ENCODE results near the gene HMOX2.

HMOX2 gene

GRCh38 chr16:4452674-4453073, 23.5 kb upstream of the HMOX2 start:
- H3K36me3 Mint-ChIP-seq (ENCODE audit: low read depth) = peaks cover 28% of the 10 kb centered on the region
- no peak overlapping the region for H3K4me3 Mint-ChIP-seq
- peaks cover 1% of the 10 kb centered on the region for H3K4me1 Mint-ChIP-seq (ENCODE audit: low read depth)
- no peaks in the 10 kb centered on the region for H3K27me3 Mint-ChIP-seq (ENCODE audit: low read depth)
- H3K9me3 Mint-ChIP-seq = no peaks in the 10 kb centered on the region
- no peak overlapping the region for H3K27ac Mint-ChIP-seq

- H3K4me3 Mint-ChIP-seq = no peak overlapping the region
- H3K36me3 Mint-ChIP-seq (ENCODE audit: low read depth) = peaks cover 31% of the 10 kb centered on the region
- no peaks in the 10 kb centered on the region for H3K9me3 Mint-ChIP-seq
- H3K4me1 Mint-ChIP-seq (ENCODE audit: low read depth) = peaks cover 7% of the 10 kb centered on the region
- no peaks in the 10 kb centered on the region for H3K27me3 Mint-ChIP-seq (ENCODE audit: low read depth)
- H3K27ac Mint-ChIP-seq = no peak overlapping the region
Observed at GRCh38 chr16:4454623-4455022, 21.6 kb upstream of the HMOX2 start.

- H3K27ac Mint-ChIP-seq = no peak overlapping the region
- peaks cover 7% of the 10 kb centered on the region for H3K4me1 Mint-ChIP-seq (ENCODE audit: low read depth)
- H3K27me3 Mint-ChIP-seq (ENCODE audit: low read depth) = no peaks in the 10 kb centered on the region
- H3K36me3 Mint-ChIP-seq (ENCODE audit: low read depth) = peaks cover 29% of the 10 kb centered on the region
- H3K9me3 Mint-ChIP-seq = no peaks in the 10 kb centered on the region
- no peak overlapping the region for H3K4me3 Mint-ChIP-seq
Observed at GRCh38 chr16:4455081-4455480, 21.1 kb upstream of the HMOX2 start.

- H3K36me3 Mint-ChIP-seq (ENCODE audit: low read depth) = peaks cover 24% of the 10 kb centered on the region
- H3K4me3 Mint-ChIP-seq = no peak overlapping the region
- no peaks in the 10 kb centered on the region for H3K9me3 Mint-ChIP-seq
- H3K27me3 Mint-ChIP-seq (ENCODE audit: low read depth) = no peaks in the 10 kb centered on the region
- H3K4me1 Mint-ChIP-seq (ENCODE audit: low read depth) = peaks cover 7% of the 10 kb centered on the region
- no peak overlapping the region for H3K27ac Mint-ChIP-seq
Observed at GRCh38 chr16:4455951-4456350, 20.2 kb upstream of the HMOX2 start.

GRCh38 chr16:4460936-4461249, 15.3 kb upstream of the HMOX2 start:
- Mint-ChIP-seq H3K27ac (peak overlapping the region; percentile 49), H3K4me1 (ENCODE audit: low read depth) (peaks cover 13% of the 10 kb centered on the region), H3K36me3 (ENCODE audit: low read depth) (peaks cover 20% of the 10 kb centered on the region), H3K27me3 (ENCODE audit: low read depth) (no peaks in the 10 kb centered on the region), H3K4me3 (no peak overlapping the region), H3K9me3 (no peaks in the 10 kb centered on the region)

- Mint-ChIP-seq H3K4me3 (no peak overlapping the region), H3K9me3 (no peaks in the 10 kb centered on the region), H3K36me3 (ENCODE audit: low read depth) (peaks cover 19% of the 10 kb centered on the region), H3K4me1 (ENCODE audit: low read depth) (peaks cover 17% of the 10 kb centered on the region), H3K27ac (no peak overlapping the region), H3K27me3 (ENCODE audit: low read depth) (no peaks in the 10 kb centered on the region)
Observed at GRCh38 chr16:4461250-4462085, 14.7 kb upstream of the HMOX2 start.

- Mint-ChIP-seq H3K27ac (no peak overlapping the region), H3K4me1 (ENCODE audit: low read depth) (peaks cover 15% of the 10 kb centered on the region)
Observed at GRCh38 chr16:4463522-4464163, 12.6 kb upstream of the HMOX2 start.

GRCh38 chr16:4465977-4466779, 10.0 kb upstream of the HMOX2 start:
- H3K36me3 Mint-ChIP-seq (ENCODE audit: low read depth) = peaks cover 9% of the 10 kb centered on the region
- no peaks in the 10 kb centered on the region for H3K9me3 Mint-ChIP-seq
- H3K4me1 Mint-ChIP-seq (ENCODE audit: low read depth) = peaks cover 9% of the 10 kb centered on the region
- peak overlapping the region; percentile 59 for H3K27ac Mint-ChIP-seq
- H3K4me3 Mint-ChIP-seq = no peak overlapping the region
- no peaks in the 10 kb centered on the region for H3K27me3 Mint-ChIP-seq (ENCODE audit: low read depth)

More at GRCh38 chr16:4463522-4464163, 12.6 kb upstream of the HMOX2 start:
- H3K36me3 Mint-ChIP-seq (ENCODE audit: low read depth) = peaks cover 17% of the 10 kb centered on the region
- no peaks in the 10 kb centered on the region for H3K9me3 Mint-ChIP-seq
- no peak overlapping the region for H3K4me3 Mint-ChIP-seq
- H3K27me3 Mint-ChIP-seq (ENCODE audit: low read depth) = no peaks in the 10 kb centered on the region

GRCh38 chr16:4467916-4468315, 8.3 kb upstream of the HMOX2 start:
- no peak overlapping the region for H3K27ac Mint-ChIP-seq
- no peaks in the 10 kb centered on the region for H3K27me3 Mint-ChIP-seq (ENCODE audit: low read depth)
- H3K4me1 Mint-ChIP-seq (ENCODE audit: low read depth) = peaks cover 9% of the 10 kb centered on the region
- H3K4me3 Mint-ChIP-seq = no peak overlapping the region
- H3K36me3 Mint-ChIP-seq (ENCODE audit: low read depth) = peaks cover 9% of the 10 kb centered on the region
- H3K9me3 Mint-ChIP-seq = no peaks in the 10 kb centered on the region

- H3K27ac Mint-ChIP-seq = no peak overlapping the region
Observed at GRCh38 chr16:4468972-4469371, 7.2 kb upstream of the HMOX2 start.

GRCh38 chr16:4471869-4472268, 4.3 kb upstream of the HMOX2 start:
- Mint-ChIP-seq H3K4me3 (no peak overlapping the region), H3K36me3 (ENCODE audit: low read depth) (no peaks in the 10 kb centered on the region), H3K27ac (no peak overlapping the region)

More at GRCh38 chr16:4468972-4469371, 7.2 kb upstream of the HMOX2 start:
- no peaks in the 10 kb centered on the region for H3K9me3 Mint-ChIP-seq
- no peak overlapping the region for H3K4me3 Mint-ChIP-seq
- no peaks in the 10 kb centered on the region for H3K27me3 Mint-ChIP-seq (ENCODE audit: low read depth)
- peaks cover 9% of the 10 kb centered on the region for H3K36me3 Mint-ChIP-seq (ENCODE audit: low read depth)
- H3K4me1 Mint-ChIP-seq (ENCODE audit: low read depth) = peaks cover 11% of the 10 kb centered on the region

GRCh38 chr16:4472880-4473279, 3.3 kb upstream of the HMOX2 start:
- H3K27me3 Mint-ChIP-seq (ENCODE audit: low read depth) = no peaks in the 10 kb centered on the region

More at GRCh38 chr16:4471869-4472268, 4.3 kb upstream of the HMOX2 start:
- Mint-ChIP-seq H3K9me3 (no peaks in the 10 kb centered on the region), H3K27me3 (ENCODE audit: low read depth) (no peaks in the 10 kb centered on the region), H3K4me1 (ENCODE audit: low read depth) (peaks cover 8% of the 10 kb centered on the region)

GRCh38 chr16:4474192-4474961, 1.8 kb upstream of the HMOX2 start, which contains the start of gene NMRAL1:
Gene NMRAL1 (minus strand): TSS chr16:4474625. CDS start chr16:4474132, 493 bp downstream.
- peak within 1 kb of the TSS; percentile 89 for H3K4me3 Mint-ChIP-seq
- H3K9me3 Mint-ChIP-seq = no peaks in the 10 kb centered on the region
- H3K4me1 Mint-ChIP-seq (ENCODE audit: low read depth) = peaks cover 19% of the 10 kb centered on the region
- peaks cover 9% of the 10 kb centered on the region for H3K36me3 Mint-ChIP-seq (ENCODE audit: low read depth)
- H3K27me3 Mint-ChIP-seq (ENCODE audit: low read depth) = no peaks in the 10 kb centered on the region
- peak within 1 kb of the TSS; percentile 78 for H3K27ac Mint-ChIP-seq

More at GRCh38 chr16:4472880-4473279, 3.3 kb upstream of the HMOX2 start:
- Mint-ChIP-seq H3K9me3 (no peaks in the 10 kb centered on the region), H3K4me3 (peak overlapping the region; percentile 52), H3K27ac (no peak overlapping the region), H3K4me1 (ENCODE audit: low read depth) (peaks cover 12% of the 10 kb centered on the region), H3K36me3 (ENCODE audit: low read depth) (peaks cover 2% of the 10 kb centered on the region)

- Mint-ChIP-seq H3K4me1 (ENCODE audit: low read depth) (peaks cover 31% of the 10 kb centered on the region), H3K4me3 (peak overlapping the region; percentile 89), H3K9me3 (no peaks in the 10 kb centered on the region), H3K27me3 (ENCODE audit: low read depth) (no peaks in the 10 kb centered on the region), H3K27ac (peak overlapping the region; percentile 62), H3K36me3 (ENCODE audit: low read depth) (peaks cover 14% of the 10 kb centered on the region)
Observed at GRCh38 chr16:4477966-4478365, 1.8 kb downstream of the HMOX2 start.
